ENCODE results near the gene ADD2.
A peak's percentile ranks its signal among the peaks of the same experiment; 100 is the strongest.
"Not testable (repeated sequence)": the region's sequence is repeated elsewhere in the genome, so short reads cannot be mapped to it uniquely, and the experiment has no call there.

Gene ADD2

DNA sequence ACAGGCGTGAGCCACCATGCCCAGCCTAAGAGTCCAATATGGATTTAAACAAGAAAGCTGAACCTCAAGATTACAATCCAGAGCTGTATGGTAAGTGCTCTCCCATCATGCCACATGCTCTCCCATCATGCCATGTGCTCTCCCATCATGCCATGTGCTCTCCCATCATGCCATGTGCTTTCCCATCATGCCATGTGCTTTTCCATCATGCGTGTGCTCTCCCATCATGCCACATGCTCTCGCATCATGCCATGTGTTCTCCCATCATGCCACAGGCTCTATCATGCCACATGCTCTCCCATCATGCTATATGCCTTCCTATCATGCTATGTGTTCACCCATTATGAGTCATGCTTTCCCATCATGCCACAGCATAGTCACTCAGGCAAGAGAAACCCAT is 20.7 kb downstream of the ADD2 start:
- no peak for DNase-seq

DNA sequence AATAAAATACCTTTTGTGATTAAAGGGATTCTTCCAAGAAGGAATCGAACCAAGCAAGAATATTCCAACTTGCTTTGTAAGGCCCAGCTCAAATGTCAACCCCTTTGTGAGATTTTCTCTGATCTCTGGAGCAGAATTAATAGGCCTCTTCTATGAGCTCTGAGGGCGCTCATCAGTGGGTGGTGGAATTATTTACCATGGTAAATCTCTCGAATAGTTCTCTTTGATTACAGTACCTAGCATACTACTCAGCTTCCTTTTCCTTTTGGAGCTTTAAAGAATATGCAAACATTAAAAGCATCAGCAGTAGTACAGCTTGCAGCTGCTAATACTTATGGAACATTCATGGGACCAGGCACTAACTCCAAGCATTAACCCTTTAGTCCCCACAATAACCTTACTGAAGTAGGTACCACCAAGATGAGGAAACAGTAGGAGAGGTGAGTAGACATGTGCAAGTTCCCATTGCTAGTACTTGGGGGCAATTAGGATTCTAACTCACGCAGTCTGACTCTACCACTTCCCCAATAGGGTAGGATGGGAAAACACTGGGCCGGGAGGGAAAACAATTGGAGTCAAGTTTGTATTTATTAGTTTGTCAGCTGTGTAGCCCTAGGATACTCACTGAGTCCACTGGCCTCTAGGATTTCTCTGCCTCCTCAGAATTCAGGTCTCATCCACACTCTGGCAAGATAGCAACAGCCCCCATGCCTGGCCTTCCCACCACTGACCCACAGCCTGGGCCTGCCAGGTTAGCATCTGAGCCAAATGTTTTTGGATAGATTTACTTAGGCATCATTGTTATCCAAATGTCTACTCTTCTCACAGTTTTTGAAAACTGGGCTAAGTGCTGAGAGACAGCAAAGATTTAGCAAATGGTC is 21.7 kb downstream of the ADD2 start:
- peak; percentile 74 for DNase-seq

DNA sequence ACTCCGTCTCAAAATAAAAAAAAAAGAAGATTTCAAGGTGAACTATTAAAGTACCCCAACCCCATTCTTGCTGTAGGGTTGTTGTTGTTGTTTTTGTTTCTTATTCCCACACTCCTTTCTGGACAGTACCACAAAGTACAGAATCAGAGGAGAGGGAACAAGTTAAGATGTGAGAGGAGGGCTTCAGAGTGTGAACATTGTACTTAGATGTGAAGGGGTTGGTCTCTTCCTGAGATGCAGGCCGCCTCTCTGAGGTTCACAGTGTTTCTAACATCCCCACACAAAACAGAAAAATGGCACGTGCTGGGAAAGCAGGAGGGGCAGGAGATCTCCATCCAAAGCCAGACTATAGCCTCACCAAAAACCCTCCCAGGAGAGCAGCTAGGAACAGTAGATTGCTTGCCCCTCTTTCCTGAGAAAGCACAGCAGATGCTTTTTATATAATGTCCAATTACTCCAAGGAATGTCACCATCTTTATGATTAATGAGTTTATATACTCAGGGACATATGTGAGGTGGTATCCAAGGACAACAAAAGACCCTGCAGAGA is 22.6 kb downstream of the ADD2 start:
- peak; percentile 78 for DNase-seq

DNA sequence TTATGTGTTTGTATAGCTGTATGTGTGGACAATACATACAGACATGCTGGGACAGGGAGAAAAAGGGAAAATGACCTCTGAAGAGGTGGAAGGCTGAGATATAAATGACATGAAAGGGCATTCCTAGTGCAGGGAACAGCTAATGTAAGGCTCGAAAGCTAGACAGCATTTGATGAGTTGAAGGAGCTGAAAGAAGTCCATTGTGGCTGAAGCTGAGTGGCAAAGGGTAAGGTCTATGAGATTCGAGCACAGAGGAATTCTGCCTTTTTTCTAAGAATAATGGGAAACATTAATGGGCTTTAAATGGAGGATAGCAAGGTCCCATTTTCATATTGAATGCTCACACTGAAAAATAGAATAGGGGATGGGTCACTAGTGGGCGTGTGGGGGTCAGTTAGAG is 23.6 kb downstream of the ADD2 start:
- DNase-seq, result peak; percentile 41

DNA sequence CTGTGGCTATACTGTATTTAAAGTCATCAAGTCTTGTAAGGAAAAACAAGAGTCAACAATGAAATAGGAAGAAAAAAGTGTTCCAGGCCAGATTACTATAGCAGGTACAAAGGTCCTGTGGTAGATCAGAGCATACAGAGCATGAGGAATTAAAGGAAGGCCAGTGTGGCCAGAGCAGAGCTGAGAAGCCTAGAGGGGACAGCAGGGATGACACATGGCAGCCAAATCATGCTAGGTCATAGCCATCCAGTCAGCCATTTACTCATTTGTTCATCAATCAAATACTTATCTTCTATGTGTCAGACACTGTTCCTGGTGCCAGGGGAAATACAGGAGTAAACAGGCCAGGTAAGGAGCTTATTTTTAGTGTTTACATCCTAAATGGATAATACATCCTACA is 24.3 kb downstream of the ADD2 start:
- DNase-seq, result peak; percentile 9

DNA sequence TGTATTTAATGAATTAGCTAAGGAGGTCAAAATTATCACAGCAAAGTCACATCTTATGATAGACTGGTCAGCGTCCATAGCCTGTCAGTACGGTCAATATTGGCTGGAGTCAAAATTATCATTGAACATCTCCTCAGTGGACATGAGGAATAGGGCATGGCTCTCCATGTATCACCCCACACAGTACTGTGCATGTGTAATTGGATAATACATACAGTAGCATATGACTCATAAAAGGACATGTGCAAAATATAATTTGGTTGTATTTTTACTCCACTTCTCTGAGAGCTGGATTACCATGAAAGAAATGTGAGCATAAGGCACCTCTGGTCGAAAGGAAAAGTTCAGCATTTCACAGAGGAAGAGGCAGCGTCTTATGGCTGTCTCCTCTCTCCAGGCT is 24.9 kb downstream of the ADD2 start:
- DNase-seq, result no peak

DNA sequence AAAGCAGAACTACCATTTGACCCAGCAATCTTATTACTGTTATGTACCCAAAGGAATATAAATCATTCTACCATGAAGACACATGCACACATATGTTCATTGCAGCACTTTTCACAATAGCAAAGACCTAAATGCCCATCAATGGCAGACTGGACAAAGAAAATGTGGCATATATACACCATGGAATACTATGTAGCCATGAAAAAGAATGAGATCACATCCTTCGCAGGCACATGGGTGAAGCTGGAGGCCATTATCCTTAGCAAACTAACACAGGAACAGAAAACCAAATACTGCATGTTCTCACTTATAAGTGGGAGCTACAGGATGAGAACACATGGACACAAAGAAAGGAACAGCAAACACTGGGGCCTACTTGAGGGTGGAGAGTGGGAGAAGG is 28.5 kb downstream of the ADD2 start:
- not testable (repeated sequence) for DNase-seq

DNA sequence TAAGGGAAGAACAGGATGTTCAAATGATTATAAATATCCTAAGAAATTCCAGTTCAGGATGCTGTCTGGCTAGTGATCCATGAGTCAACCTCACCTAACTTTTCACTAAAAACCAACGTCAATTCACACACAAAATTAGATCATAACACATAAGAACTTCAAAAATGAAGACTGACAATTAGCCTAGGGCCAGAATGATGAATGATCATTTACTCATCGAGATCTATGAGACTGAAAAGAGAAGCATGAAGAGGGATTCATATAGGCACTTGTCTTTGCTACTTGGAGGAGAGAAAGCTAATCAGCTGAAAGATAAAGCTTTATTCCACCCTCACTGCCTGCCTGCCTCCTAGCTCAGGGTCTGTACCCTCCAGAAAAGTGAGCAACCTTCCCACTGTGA is 29.8 kb downstream of the ADD2 start:
- no peak for DNase-seq

DNA sequence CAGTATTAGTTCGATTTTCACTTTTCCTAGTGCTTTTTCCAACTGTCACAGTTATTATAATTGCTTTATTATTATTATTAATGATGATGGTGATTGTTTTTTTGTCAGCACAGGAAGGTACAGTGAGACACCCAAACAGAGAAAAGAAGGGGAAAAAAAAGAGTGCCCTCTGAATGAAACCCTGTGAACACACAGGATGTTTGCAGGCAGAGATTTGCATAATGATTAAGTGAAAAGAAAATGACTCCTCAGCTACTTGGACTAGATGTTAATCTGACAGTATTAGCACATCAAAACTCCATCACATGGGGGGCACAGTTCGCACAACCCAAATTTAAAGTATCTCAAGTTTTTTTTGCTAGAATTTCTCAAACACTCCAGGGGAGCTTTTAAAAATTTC is 32.9 kb downstream of the ADD2 start:
- DNase-seq, result no peak

DNA sequence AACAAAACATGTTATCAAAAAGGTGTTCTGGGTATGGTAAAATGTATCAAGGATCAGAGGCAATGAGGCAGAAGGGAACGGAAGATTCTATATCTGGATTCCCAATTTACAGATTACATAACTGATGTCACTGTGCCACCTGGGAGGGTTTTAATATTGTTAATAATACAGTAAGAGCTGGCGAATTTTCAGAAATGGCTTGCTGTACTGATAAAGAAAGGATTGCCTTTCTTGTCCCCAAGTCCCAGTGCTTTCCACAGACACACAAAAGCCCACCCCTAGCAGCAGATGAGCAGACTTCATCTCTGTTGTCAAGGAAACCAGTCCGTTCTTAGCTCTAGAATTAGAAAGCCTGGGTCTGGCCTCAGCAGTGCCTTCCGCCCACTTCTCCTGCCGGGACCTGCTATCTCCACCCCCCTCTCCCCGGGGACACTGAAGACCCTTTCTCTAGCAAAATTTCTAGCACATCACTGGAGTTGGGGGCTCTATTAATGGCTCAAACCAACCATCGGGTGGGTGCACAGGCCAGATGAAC is 34.3 kb downstream of the ADD2 start:
- DNase-seq, result no peak

DNA sequence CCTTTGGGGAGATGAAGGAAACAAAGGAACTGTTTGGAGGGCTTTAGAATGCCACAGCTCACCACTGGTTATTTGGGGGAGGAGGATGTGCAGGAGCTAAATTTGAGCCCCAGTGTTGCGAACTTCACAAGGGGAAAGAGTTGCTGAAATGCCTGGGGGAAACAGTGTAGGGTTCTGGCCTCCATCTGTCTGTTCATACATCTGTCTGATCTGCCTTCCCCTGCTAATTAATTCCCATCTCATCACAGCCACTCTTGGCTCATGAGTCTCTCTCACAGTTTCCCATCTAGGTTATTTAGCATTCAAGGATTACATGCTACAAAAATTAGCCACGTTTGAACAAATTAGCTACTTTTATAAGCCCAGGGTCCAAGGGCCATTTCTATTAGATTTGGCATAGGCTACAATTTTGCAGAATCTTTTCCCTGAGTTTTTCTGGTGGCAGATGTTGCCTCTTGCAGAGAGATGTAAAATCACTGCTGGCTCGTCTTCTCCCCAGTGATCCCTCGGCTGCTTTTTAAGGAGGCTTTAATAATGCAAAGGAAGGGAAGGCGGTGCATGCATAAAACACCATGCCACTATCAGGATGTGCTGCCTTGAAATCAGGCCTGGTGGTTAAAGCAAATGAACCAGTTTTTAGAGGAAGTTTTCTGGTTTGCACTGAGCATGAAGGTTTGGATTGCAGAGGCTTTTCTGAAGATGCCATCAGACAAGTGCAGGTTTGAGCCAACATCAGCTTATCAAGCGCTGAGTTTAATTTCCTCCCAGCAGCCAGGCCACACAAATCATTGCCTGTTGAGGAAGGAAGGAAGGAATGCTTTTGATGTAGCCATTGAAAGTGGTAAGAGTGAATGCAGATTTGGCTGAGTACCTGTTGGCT is 35.0 kb downstream of the ADD2 start:
- DNase-seq, result peak; percentile 15

DNA sequence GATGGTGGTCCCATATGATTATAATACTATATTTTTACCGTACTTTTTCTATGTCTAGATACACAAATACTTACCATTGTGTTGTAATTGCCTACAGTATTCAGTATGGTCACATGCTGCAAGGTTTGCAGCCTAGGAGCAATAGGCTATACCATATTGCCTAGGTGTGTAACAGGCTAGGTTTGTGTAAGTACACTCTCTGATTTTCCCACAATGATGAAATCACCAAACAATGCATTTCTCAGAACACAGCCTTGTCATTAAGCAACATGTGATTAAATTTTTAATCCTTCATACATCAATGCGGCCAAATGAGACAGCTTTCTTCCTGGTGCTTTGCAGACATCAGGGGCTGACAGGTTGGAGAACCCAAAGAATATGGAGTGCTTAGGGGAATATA is 37.3 kb downstream of the ADD2 start:
- DNase-seq, result no peak

DNA sequence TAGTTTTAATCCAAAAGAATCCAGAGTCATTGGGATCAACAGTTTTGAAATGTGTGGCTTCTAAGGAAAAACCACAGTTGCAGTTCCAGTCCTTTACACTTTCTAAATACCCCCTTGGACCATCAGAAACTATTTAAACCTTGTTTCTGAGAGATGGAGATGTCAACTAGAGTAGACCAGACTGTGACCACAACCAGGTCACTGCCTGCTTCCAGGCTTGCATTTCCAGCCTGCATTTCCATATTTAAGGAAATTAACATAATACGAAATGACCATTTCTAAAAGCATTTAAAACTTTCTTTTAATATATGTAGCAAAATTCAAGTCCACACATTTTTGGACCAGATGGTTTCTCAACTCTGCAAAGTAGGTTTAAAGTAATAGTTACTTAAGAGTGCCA is 38.4 kb downstream of the ADD2 start:
- no peak for DNase-seq

DNA sequence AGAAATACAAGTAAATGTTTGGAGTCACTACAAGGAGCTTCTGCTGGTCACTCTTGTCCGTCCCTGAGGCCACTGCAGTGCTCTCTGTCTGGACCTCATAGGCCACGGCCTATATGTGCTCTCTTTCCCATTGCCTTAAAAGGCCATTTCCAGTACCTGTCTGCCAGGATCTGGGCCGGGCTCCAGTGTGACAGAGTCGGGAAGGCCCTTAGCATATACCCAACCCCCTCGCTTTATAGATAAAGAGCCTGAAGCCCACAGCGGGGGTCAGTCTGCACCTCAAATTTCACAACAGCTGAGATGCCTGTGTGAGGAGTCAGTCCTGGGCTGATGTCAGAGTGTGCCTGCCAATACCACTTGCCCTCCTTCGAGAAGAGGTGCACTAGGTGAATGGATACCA is 39.9 kb downstream of the ADD2 start:
- no peak for DNase-seq

DNA sequence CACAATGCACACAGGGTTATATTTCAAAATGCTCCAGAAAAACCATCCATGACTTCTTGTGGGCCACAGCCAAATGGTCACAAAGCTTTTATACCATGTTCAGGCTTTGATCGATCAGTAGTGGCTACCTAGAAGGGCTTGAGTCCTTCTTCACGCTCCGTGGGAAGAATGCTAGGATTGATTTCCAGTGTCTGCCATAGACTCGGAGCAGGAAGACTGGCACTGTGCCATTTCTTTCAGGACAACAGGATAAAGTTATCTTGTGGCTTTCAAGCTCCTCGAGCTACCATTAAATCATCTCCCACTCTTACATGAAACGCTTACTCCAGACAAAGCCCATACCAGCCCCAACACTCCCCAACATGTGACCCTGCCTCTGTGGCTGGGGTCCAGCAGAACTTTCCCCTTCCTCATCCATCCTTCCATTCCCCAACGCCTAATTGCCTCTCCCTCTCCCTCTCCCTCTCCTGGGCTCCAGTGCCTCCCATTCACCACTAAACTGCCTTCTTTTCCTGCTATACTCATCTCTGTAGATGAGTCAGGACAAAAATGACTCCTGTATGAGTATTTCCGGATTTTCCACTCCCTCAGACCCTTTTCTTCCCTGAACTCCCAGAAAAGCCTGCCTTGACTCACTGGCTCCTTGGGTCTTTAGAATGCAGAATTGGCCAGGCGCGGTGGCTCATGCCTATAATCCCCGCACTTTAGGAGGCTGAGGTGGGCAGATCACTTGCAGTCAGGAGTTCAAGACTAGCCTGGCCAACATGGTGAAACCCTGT is 40.9 kb downstream of the ADD2 start:
- DNase-seq, result no peak

DNA sequence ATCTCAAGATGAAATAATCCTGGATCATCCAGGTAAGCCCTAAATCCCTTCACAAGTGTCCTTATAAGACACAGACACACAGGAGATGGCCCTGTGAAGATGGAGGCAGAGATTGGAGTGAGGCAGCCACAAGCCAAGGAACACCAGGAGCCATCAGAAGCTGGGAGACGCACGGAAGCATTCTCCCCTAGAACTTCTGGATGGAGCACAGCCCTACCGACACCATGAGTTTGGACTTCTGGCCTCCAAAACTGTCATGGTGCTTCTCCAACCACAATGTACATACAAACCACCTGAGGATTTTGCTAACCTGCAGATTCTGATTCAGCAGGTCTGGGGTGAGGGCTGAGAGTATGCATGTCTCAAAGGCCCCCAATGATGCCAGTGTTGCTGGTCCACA is 42.5 kb downstream of the ADD2 start:
- no peak for DNase-seq

DNA sequence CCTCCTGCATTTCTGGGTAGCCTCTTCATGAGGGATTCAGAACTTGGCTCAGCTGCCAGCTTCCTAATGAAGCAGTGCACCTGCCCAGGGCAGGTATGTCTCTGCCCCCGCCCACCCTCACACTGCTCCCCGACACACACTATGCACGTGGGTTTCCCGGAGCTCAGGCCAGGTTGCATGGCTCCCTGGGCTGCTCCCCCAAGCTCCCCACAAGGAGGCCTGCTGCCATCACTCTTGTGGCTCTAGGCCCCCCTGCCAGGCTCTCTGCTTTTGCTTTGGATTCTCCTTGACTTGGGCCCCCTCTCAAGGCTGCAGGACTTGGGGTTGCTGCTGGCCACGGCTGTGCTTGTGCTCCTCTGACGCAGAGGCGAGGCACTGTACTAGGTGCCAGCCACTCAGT is 43.6 kb downstream of the ADD2 start:
- DNase-seq, result no peak

DNA sequence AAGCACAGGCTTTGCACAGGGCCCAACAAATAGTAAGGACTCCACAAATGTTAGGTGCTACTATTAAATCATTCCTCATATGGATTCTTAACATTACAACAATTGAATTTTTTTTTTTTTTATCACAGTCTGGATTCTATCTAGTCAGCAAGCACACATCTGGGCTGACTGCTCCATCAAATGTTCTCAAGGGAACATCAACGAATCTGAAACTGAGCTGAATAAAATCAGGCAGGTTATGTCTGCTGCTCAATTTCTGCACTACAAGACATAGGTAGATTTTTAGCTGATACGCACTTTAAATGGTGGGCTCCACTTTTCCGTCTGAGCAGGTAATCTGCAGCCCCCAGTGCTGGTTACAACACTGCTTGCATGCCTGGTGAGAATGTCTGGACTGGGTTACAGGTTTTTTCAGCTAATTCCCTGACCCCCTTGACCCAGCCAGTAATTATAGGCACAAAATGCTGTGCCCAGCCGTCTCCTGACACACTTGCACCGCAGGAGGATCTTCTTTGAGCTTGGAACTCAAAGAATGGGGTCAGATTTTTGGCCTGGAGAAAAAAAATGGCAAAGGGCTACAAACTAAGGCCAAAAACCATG is 44.6 kb downstream of the ADD2 start:
- DNase-seq, result peak; percentile 15

DNA sequence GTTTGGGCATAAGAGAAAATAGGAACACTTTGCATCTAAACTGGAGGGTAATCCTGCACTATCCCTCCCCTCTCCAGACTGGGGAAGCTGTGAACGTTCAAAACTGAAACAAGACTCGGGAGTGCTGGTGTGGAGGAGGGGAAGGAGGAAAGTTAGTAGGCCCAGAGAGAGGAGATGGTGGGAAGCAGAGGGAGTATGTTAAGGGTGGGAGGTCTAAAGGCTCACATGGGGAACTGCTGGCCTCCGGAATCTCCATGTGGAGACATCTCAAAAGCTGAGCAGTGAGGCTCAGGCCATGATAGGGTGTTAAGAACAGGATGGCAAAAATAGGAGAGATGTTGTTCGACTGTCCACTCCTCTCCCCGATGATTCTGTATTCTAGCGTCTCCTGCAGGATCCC is 47.9 kb downstream of the ADD2 start:
- DNase-seq, result no peak

DNA sequence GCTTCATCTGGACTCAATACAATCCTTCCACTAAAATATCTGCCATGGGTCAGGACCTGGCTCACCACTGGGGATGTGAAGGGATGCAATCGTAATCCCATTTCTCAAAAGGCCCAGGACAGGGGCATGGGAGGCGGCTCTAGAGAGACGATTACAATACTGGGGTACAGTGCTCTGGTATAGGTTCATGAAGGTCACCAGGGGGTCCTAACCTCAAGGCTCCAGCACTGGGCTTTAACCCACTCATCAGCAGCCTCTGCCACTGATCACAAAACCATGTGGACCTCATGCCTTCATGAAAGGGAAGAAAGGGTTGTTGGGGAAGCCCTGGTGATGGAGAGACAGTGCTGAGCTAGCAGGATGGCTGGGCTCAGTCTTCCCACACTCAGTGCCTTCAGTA is 48.8 kb downstream of the ADD2 start:
- no peak for DNase-seq

DNA sequence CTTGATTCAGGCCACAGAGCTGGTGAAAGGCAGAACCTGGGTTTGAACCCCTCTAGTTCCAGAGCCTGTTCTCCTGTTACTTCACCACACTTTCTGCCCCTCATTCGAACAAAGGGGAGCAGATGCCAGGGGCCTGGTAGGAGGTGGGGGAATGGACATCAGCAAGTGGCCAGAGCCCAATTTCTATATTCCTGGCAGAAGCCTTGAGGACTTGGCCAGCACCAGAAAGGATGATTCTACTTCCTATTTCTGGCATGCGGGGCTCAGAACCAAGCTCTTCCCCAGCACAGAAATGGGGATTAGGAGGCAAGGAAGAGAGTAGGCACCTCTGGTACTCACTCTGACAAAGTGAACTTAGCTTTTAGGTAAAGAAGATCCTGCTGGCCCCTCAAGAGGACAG is 49.3 kb downstream of the ADD2 start:
- no peak for DNase-seq

DNA sequence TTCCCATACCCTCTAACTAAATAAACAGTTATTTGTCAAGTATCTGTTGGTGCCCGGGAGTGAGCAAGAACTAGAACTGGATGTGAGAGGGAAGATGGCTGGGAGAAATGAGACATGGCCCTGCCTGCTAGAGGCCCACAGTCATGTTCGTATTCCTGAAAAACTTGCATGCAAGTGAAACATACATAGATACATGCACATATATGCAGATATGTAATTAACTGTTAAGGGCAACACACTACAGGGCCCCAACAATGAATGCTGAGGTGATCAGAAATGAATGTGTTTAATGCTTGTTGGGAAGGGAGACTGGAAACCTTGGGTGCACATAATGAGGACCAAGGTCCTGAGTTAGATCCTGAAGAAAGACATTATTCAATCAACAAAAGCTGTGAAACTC is 49.8 kb downstream of the ADD2 start:
- DNase-seq, result no peak

All from NCI-H69 (cell line).